Epithelial cell of proximal tubule (primary cell): ENCODE results near the gene ARID1A. TPM values are rescaled to one million over a fixed set of nuclear protein-coding genes. Genes with fewer than 3 reads are reported as not detected.
A peak's percentile ranks its signal among the peaks of the same experiment; 100 is the strongest.

Source experiments
- DNase-seq: peaks from one replicate; pipeline ENCODE4 v3.0.0-alpha.2; 2011; ENCODE audit warnings: low read depth
- H3K4me3 ChIP-seq: 2 replicates; pipeline ENCODE4 v1.5.1; 2011; ENCODE audit warnings: low read depth, mild to moderate bottlenecking, low read length
- total RNA-seq: library from RNA; depleted of rRNA; stranded (reverse); fragments of >200 nt; gene quantifications from 2 replicates; pipeline ENCODE4 v1.2.3, GENCODE V29; 2015
- TF ChIP-seq, protein P1 (sequence below): conservative IDR thresholded peaks from 2 replicates; pipeline ENCODE4 v1.5.1; 2012; ENCODE audit warnings: low read depth, mild to moderate bottlenecking, low read length

Gene ARID1A
- total RNA-seq, 1 donor from 2014 or later = 25.2 TPM

GRCh38 chr1:26758358-26758757 is 62.5 kb downstream of the ARID1A start:
- no peak for DNase-seq
- H3K4me3 ChIP-seq = no peak overlapping the region
- TF ChIP-seq, protein P1, sequence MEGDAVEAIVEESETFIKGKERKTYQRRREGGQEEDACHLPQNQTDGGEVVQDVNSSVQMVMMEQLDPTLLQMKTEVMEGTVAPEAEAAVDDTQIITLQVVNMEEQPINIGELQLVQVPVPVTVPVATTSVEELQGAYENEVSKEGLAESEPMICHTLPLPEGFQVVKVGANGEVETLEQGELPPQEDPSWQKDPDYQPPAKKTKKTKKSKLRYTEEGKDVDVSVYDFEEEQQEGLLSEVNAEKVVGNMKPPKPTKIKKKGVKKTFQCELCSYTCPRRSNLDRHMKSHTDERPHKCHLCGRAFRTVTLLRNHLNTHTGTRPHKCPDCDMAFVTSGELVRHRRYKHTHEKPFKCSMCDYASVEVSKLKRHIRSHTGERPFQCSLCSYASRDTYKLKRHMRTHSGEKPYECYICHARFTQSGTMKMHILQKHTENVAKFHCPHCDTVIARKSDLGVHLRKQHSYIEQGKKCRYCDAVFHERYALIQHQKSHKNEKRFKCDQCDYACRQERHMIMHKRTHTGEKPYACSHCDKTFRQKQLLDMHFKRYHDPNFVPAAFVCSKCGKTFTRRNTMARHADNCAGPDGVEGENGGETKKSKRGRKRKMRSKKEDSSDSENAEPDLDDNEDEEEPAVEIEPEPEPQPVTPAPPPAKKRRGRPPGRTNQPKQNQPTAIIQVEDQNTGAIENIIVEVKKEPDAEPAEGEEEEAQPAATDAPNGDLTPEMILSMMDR = no peak

DNA sequence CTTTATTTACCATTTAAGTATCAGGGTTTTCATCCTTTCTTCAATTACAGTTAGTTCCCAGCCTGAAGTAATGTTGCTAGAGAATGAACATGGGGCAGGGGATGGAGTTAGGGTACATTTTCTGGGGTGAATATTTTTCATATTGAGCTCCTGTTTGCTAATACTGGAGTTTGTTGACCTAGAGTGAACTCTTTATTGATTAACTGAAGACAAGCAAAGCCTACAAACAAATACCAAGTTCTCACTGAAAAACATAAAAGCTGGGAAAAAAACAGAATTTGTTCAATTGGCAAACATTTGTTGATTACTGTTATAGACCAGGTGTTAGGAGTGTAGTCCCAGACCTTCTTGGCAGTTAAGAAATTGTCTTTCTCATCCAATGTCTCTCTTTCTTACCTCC is 63.7 kb downstream of the ARID1A start:
- H3K4me3 ChIP-seq = no peak overlapping the region
- no peak for DNase-seq
- TF ChIP-seq, protein P1 = no peak

GRCh38 chr1:26761217-26761616 is 65.4 kb downstream of the ARID1A start:
- TF ChIP-seq, protein P1 = peak; percentile 36
- no peak for DNase-seq
- H3K4me3 ChIP-seq = no peak overlapping the region

DNA sequence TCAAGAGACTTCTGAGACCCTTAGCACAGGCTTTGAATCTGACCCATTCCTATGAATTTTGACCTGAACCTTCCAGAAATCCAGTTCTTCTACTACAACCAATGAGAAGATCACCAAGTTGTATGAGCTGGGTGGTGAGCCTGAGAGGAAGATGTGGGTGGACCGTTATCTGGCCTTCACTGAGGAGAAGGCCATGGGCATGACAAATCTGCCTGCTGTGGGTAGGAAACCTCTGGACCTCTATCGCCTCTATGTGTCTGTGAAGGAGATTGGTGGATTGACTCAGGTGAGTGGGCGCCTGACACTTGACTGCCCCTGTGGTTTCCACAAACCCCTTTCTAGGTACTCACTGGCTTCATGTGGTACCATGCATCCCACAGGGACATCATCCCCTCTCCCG is 71.9 kb downstream of the ARID1A start:
- H3K4me3 ChIP-seq = no peak overlapping the region
- TF ChIP-seq, protein P1 = no peak
- no peak for DNase-seq

GRCh38 chr1:26768755-26769154 is 72.9 kb downstream of the ARID1A start:
- TF ChIP-seq, protein P1 = no peak
- no peak overlapping the region for H3K4me3 ChIP-seq
- no peak for DNase-seq

DNA sequence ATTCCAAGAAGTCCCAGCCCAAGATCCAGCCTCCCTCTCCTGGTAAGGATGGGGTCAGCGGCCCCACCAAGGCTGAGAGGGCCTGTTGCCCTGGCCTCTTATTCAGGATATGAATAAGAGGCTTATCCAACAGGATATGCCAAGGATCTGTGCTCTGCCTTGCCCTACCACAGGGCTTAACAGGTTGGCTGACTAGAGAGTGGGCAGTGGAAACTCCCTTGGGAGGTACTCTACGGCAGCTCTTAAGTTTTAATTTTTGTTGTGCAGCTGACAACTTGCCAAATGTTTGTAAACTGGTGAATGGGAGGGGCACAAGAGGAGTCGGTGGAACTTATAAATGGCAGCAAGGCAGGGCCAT is 75.4 kb downstream of the ARID1A start:
- no peak for DNase-seq
- H3K4me3 ChIP-seq = no peak overlapping the region
- TF ChIP-seq, protein P1 = no peak

DNA sequence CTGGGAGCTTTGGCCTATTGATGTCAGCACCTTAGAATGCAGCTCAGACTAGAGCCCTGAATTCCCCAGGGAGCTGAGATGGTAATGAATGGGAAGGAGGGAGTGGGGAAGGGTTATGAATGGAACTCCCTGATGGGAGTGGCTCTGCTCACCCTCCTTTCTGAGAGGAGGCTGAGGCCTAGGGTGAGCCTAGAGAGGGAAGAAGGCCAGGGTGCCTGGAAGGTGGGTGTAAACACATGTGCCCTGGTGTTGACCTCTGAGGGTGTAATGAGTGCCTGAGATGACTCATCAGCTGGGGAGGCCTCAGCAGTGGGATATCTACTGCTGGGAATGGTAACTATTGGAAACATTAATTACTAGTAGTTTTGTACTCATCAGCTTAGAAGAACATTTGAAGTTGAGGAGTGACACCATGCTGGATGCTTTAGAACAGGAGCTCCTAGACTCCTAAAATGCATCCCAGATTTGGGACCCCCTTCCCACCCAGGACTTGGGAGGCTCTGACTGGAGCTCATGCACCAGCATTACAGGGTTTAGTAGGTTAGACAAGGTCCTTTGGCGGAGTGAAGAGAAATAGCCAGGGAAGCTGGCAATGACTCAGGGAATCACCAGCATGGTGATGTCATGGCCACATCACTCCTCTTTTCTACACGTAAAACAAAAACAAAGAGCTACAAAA is 76.0 kb downstream of the ARID1A start:
- no peak overlapping the region for H3K4me3 ChIP-seq
- peak; percentile 92 for DNase-seq
- TF ChIP-seq, protein P1 = no peak
